Adrenal gland (tissue), 12 donors: ENCODE data around the gene FARS2. TPM values are rescaled to one million over a fixed set of nuclear protein-coding genes. Genes with fewer than 3 reads are reported as not detected.

Experiments used
- DNase-seq, 7 donors: peaks; one replicate each; pipeline ENCODE4 v3.0.0-alpha.2; 2019 to 2020
- H3K27ac ChIP-seq, 5 donors: fragments of 200-600 bp; sonication (generic) in 4 of 5; 1 replicate in 3 of 5; 2 replicates in 2 of 5; pipeline versions ENCODE4 v1.5.1 to v1.8.0; 2016 to 2020; ENCODE audit warnings: mild to moderate bottlenecking in 1 of 5
- H3K27me3 ChIP-seq: fragments of 200-600 bp; 2 replicates; pipeline ENCODE4 v1.8.0; 2021
- H3K36me3 ChIP-seq, 2 donors: fragments of 200-600 bp; replicated peaks in 1 of 2; 1 replicate in 1 of 2; 2 replicates in 1 of 2; pipeline versions ENCODE4 v1.5.1 to v1.8.0; 2018 to 2022
- H3K4me1 ChIP-seq, 2 donors: fragments of 200-600 bp; replicated peaks in 1 of 2; 1 replicate in 1 of 2; 2 replicates in 1 of 2; pipeline versions ENCODE4 v1.5.1 to v1.8.0; 2018 to 2021
- H3K4me3 ChIP-seq, 4 donors: fragments of 200-600 bp; sonication (generic) in 3 of 4; one replicate each; pipeline ENCODE4 v1.5.1; 2016 to 2018
- H3K9me3 ChIP-seq, 3 donors: fragments of 200-600 bp; sonication (generic) in 1 of 3; replicated peaks in 1 of 3; 1 replicate in 2 of 3; 2 replicates in 1 of 3; pipeline versions ENCODE4 v1.5.1 to v1.8.0; 2016 to 2021
- CTCF ChIP-seq, 6 experiments: fragments of 450-650 bp in 4 of 6; fragments of 200-600 bp in 2 of 6; sonication (generic) in 1 of 6; IDR thresholded peaks; 1 replicate in 5 of 6; 2 replicates in 1 of 6; pipeline versions ENCODE4 v1.5.1 to v1.8.0; 2016 to 2021; ENCODE audit warnings: antibody characterized with exemption in 6 of 6, mild to moderate bottlenecking in 2 of 6, moderate library complexity in 1 of 6
- POLR2A ChIP-seq, 2 donors: fragments of 450-650 bp; IDR thresholded peaks; one replicate each; pipeline ENCODE4 v1.6.1; 2017; ENCODE audit warnings: antibody characterized with exemption in 2 of 2, mild to moderate bottlenecking in 2 of 2, moderate library complexity in 1 of 2
- WGBS, 4 donors: extraction: QIAGEN DNeasy Blood & Tissue Kit in 2 of 4; methylation state at CpG; one replicate each; pipeline versions ENCODE4 v1.1.5 to v1.1.7; 2013 to 2017; 5-methylcytosine and 5-hydroxymethylcytosine counted together
- intact Hi-C, 2 donors: fragments of 100-400 bp; cut with DNase I; formaldehyde crosslinking; loops; one replicate each; pipeline versions ENCODE4 v1.14.1 to v1.15.0; 2022 to 2023
- polyA plus RNA-seq, 3 donors: library from polyadenylated mRNA; stranded (reverse); fragments of 200-250 nt in 2 of 3; fragments of 350-450 nt in 1 of 3; fragmentation: Illumina TruSeq in 1 of 3; extraction: RNeasy Lipid Tissue Mini Kit (QIAGEN cat#74804) in 1 of 3; gene quantifications; one replicate each; pipeline ENCODE4 v1.2.3, GENCODE V29; 2013 to 2014
- total RNA-seq, 9 donors: library from RNA; depleted of rRNA in 4 of 9; stranded (reverse); fragments of >200 nt in 4 of 9; fragments of 120-200 nt in 1 of 9; fragmentation: NEBNext Ultra II Directional in 1 of 9; extraction: Animal tissue kit (Norgen Biotek cat#: 25700) in 1 of 9; gene quantifications; one replicate each; pipeline versions ENCODE4 v1.1.0 to v1.2.4, GENCODE V29; 2013 to 2023
- donor health status: healthy with polysubstance abuse.
- donor health status: Bipolar disorder and iron deficiency.
- donor health status: DM: yes; HTN: yes; CAD: no.
- donor health status: DM: no; HTN: no; CAD: no.
- donor health status: DM: no; HTN: no; CAD: no.
- donor health status: DM: yes; HTN: yes; CAD: no.

Gene FARS2
- total and polyA plus RNA-seq, 12 donors: 7.2 to 55.2 (median 19.8) TPM

- H3K4me3 ChIP-seq: peak overlapping the region; percentile 0 to 82 (median 79)
- H3K36me3 ChIP-seq: no peaks in the 10 kb centered on the region
- no peaks in the 10 kb centered on the region for H3K9me3 ChIP-seq
- peak; percentile 50 to 74 (median 64) for DNase-seq
- 3 to 9% (median 4%) methylated on average over 14 to 22 of the region's 22 CpGs for whole genome bisulfite sequencing, 4 donors
- H3K27ac ChIP-seq: peak overlapping the region in 4 of 5 donors; percentile 93 to 97 (median 96)
- H3K4me1 ChIP-seq: peaks cover 8 to 19% of the 10 kb centered on the region in 2 donors
- H3K27me3 ChIP-seq: no peaks in the 10 kb centered on the region
- TF ChIP-seq CTCF (IDR thresholded peaks at IDR 0.05) (no peak), POLR2A (IDR thresholded peaks at IDR 0.05) (no peak)
- intact Hi-C loops: loop anchor here in 1 of 2 donors (10.0 kb wide), 1 partner anchor 45 kb away; no protein-coding TSS in a partner anchor
Measured at GRCh38 chr6:5260111-5260620, 1.1 kb upstream of the FARS2 start.

GRCh38 chr6:5261545-5262109, 314 bp downstream of the FARS2 start:
- H3K27ac ChIP-seq: peak overlapping the region; percentile 93 to 99 (median 97)

GRCh38 chr6:5266423-5266822, 5.1 kb downstream of the FARS2 start:
- WGBS, 4 donors: 87 to 100% (median 91%) methylated on average over 2 of the region's 2 CpGs
- intact Hi-C loops: loop anchor here in 1 of 2 donors (10.0 kb wide), 1 partner anchor 52 kb away; no protein-coding TSS in a partner anchor

More at GRCh38 chr6:5261545-5262109, 314 bp downstream of the FARS2 start:
- no peaks in the 10 kb centered on the region for H3K36me3 ChIP-seq
- intact Hi-C loops: loop anchor here in 1 of 2 donors (10.0 kb wide), 1 partner anchor 47 kb away; no protein-coding TSS in a partner anchor
- no peak for DNase-seq
- H3K27me3 ChIP-seq: no peaks in the 10 kb centered on the region
- H3K9me3 ChIP-seq: no peaks in the 10 kb centered on the region
- 0 to 1% (median 0%) methylated on average over 11 to 19 of the region's 19 CpGs for WGBS, 4 donors
- peaks cover 8 to 23% of the 10 kb centered on the region in 2 donors for H3K4me1 ChIP-seq
- no peak for TF ChIP-seq POLR2A (IDR thresholded peaks at IDR 0.05)
- no peak for TF ChIP-seq CTCF (IDR thresholded peaks at IDR 0.05)
- peak overlapping the region; percentile 13 to 95 (median 79) for H3K4me3 ChIP-seq

More at GRCh38 chr6:5266423-5266822, 5.1 kb downstream of the FARS2 start:
- Histone ChIP-seq H3K4me1 (peaks cover 4 to 24% of the 10 kb centered on the region in 2 donors), H3K27ac (no peak overlapping the region), H3K4me3 (no peak overlapping the region), H3K36me3 (no peaks in the 10 kb centered on the region), H3K27me3 (no peaks in the 10 kb centered on the region), H3K9me3 (no peaks in the 10 kb centered on the region)
- DNase-seq: no peak
- no peak for TF ChIP-seq POLR2A (IDR thresholded peaks at IDR 0.05)
- TF ChIP-seq CTCF (IDR thresholded peaks at IDR 0.05): no peak
